Stimulated activated CD4-positive, alpha-beta T cell treated with anti-CD3 and anti-CD28 coated beads, TNF-alpha, amount 100 ng/mL, for 4 hours (primary cell): Measurements from ENCODE around the gene HOXC5.

ENCODE experiments used
- DNase-seq, 3 experiments: peaks; one replicate each; pipeline ENCODE4 v3.0.0-alpha.2; 2020; ENCODE audit warnings: low read depth in 3 of 3

HOXC5 gene

GRCh38 chr12:54046809-54047159, 13.9 kb downstream of the HOXC5 start:
- no peak for DNase-seq

GRCh38 chr12:54047160-54047963, 14.5 kb downstream of the HOXC5 start:
- DNase-seq, result no peak

GRCh38 chr12:54047964-54048303, 15.1 kb downstream of the HOXC5 start:
- no peak for DNase-seq

GRCh38 chr12:54048406-54049093, 15.7 kb downstream of the HOXC5 start:
- no peak for DNase-seq

GRCh38 chr12:54049108-54049507, 16.3 kb downstream of the HOXC5 start:
- no peak for DNase-seq

- no peak for DNase-seq
These were observed 17.6 kb downstream of the HOXC5 start for GRCh38 chr12:54050482-54050810.

- DNase-seq, result no peak
These were observed 18.4 kb downstream of the HOXC5 start for GRCh38 chr12:54051026-54051842.

GRCh38 chr12:54051874-54052437, 19.1 kb downstream of the HOXC5 start:
- DNase-seq, result no peak

GRCh38 chr12:54052438-54053002, 19.7 kb downstream of the HOXC5 start:
- DNase-seq, result no peak

- no peak for DNase-seq
These were observed 20.3 kb downstream of the HOXC5 start for GRCh38 chr12:54053003-54053750.

- DNase-seq, result no peak
These were observed 21.2 kb downstream of the HOXC5 start, which contains the start of gene HOXC4 for GRCh38 chr12:54053751-54054741. Gene HOXC4 (plus strand): TSS chr12:54053835. CDS start chr12:54053923, 88 bp downstream.

GRCh38 chr12:54054742-54055194, 21.9 kb downstream of the HOXC5 start:
- no peak for DNase-seq

- DNase-seq, result no peak
These were observed 22.7 kb downstream of the HOXC5 start for GRCh38 chr12:54055552-54055951.

GRCh38 chr12:54056110-54056509, 23.3 kb downstream of the HOXC5 start:
- no peak for DNase-seq

- DNase-seq, result no peak
These were observed 25.4 kb downstream of the HOXC5 start for GRCh38 chr12:54058128-54058768.

- no peak for DNase-seq
These were observed 26.8 kb downstream of the HOXC5 start for GRCh38 chr12:54059668-54060067.

GRCh38 chr12:54060174-54060974, 27.5 kb downstream of the HOXC5 start:
- DNase-seq, result no peak

GRCh38 chr12:54060975-54061778, 28.3 kb downstream of the HOXC5 start:
- DNase-seq, result no peak
